HG03575 (cell line): ENCODE results near the gene C11orf42.

ENCODE experiments used
- ATAC-seq: cut with Tn5 transposase; IDR thresholded peaks from one replicate; pipeline ENCODE4 v1.9.1; 2021; ENCODE audit not compliant: unreplicated experiment, insufficient number of reproducible peaks, low FRiP score; ENCODE audit errors: extremely low read depth

The C11orf42 gene, protein sequence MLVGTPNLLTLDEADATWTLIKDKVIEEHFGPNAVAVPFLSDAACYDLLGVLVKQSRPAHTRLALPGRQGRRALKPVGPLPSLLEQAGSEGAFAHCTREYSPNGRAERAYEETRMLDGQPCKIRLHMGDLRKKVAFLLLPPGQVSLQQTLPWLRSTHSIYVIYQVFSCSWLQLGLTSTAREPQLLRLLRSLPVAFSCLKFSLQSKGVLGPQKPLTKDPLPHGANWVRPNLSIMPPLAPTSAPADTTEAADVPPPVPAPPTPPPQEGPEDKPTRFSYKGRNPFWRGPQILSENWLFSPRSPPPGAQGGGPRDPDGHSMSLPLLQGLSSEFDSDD

DNA sequence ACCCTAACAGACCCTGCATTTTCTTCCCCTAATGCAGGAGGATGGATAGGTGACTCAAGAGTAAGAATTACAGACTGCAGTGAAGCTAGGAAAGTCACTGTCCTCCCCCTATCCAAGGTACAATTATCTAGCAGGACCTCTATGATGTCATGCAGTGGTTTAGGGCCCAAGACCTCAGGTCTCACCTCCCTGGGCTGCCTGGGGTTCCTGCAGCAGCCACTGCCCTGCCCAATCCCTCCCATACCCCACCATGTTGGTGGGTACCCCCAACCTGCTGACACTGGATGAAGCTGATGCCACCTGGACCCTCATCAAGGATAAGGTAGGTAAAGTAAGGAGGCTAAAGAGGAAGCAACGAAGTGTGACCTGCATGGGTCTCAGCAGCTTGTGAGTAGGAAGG lies at the start of gene C11orf42:
C11orf42 (plus strand) TSS at position 192 of the 400 bp plus-strand sequence; CDS start at position 251, 59 bp downstream.
- no peak for ATAC-seq

DNA sequence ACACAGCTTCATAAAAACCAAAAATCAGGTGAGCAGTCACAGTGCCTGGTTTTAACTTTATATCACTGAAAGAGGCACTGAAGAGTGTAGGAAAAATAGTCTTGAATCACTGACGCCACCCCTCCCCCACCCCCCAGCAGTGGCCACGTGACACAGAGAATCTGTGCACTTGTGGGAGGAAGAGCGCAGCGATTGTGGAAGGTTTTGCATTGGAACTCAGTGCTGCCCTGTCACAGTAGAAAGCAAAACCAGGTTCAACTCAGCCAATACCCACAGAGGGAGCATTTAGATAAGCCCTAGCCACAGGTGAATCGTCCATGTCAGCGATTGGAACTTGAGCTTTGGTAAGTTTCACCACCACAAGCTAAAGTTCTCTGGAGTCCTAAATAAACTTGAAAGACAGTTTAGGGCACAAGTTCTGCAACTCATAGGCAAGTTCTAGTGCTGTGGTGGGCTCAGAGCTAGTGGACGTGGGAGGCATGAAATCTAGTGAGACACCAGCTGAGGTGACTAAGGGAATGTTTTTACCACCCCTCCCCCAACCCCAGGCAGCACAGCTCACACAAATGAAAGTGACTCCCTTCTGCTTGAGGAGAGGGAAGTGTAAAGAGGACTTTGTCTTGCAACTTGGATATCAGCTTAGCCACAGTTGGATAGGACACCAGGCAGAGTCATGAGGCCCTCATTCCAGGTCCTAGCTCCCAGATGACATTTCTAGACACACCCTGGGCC lies 48.6 kb upstream of the C11orf42 start:
- ATAC-seq, result no peak

DNA sequence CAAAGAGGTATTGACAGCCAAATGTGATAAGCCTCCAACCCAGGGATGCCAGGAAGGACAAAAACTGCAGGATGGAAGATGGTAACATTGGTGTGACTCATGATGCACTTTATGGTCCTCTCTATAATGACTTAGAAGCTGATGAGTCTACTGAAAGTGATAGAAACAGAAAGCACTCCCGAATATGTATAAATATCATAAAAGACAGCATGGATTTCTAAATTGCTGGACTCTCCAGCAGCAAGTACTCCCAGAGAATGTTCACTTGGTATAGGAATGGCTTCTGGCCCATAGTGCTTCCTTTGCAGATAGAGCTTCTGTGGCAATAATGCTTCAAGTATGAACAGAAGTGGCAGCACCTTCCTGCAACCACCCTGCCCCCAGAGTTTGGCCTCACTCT lies 35.1 kb upstream of the C11orf42 start, which contains the start of gene OR52B2:
OR52B2 (minus strand) TSS at position 101 of the 400 bp plus-strand sequence; CDS start at position 101, 0 bp downstream.
- no peak for ATAC-seq

DNA sequence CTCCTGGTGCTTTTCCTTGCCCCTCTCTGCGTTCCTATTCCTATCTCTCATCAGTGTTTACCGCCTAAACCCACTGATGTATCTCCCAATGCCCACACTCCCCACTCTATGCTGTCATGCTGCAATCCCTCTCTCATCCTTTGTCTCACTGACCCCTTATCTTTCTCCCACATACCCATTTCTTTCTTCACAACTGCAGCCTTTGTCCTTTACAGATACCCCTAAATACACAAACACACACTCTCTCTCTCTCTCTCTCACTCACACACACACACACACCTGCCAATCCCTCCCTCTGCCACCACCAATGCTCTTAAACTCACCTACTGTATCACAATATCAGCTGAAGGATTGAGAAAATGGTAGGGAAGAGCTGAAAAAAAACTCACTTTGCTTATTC lies 29.9 kb upstream of the C11orf42 start:
- ATAC-seq, result no peak

DNA sequence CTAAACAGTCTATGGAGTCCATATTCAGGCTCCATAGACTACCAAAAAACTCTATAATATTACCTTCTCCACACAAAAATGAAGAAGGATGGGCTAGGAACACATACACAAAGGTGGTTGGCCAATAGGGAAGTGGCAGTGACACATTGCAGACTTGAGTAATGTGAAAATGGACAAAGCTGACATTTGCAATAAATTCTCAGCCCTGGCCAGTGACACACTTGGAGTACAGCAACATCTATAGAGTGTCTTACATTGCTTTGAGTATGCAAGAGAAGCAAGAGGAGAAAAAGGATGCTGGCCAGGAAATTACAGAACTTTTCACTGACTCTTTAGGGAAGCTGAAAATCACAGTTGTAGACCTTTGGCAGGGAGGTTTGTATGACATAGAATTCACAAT lies 13.6 kb upstream of the C11orf42 start:
- no peak for ATAC-seq

DNA sequence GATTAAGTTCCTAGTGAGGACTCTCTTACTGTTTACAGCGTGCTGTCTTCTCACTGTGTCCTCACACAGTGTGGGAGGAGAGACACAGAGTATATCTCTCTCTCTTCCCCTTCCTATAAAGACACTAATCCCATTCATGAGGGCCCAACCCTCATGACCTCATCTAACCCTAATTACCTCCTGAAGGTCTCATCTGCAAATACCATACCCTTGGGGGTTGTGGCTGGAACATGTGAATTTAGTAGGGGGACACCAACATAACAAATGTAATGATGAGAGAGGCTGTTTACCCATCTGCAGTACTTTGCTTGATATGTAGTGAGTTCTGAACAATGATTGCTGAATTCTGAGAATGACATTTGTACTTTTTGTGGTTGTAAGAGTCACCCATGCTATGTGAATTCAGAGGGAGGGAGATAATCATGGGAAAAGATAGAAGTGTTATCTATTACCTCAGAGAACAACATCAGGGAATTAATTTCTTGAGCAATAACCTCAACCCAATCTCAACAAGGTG lies 11.2 kb upstream of the C11orf42 start:
- ATAC-seq, result no peak

DNA sequence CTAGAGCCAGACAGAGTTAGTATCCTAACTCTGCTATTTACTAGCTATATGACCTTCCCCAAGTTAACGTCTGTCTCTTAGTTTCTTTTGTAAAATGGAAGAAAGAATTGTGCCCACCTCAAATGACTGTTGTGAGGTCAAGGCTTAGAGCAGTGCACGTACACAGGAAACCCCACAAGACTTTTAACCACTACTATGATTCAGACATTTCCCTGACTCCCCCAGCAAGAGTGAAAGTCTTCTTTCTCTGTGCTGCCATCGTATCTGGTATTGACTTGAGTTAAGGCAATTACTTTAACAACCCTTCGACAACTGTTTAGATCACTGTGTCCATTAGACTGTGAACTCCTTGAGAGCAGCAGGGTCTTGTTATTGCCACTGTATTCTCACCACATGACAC lies 9.0 kb upstream of the C11orf42 start:
- ATAC-seq, result no peak

DNA sequence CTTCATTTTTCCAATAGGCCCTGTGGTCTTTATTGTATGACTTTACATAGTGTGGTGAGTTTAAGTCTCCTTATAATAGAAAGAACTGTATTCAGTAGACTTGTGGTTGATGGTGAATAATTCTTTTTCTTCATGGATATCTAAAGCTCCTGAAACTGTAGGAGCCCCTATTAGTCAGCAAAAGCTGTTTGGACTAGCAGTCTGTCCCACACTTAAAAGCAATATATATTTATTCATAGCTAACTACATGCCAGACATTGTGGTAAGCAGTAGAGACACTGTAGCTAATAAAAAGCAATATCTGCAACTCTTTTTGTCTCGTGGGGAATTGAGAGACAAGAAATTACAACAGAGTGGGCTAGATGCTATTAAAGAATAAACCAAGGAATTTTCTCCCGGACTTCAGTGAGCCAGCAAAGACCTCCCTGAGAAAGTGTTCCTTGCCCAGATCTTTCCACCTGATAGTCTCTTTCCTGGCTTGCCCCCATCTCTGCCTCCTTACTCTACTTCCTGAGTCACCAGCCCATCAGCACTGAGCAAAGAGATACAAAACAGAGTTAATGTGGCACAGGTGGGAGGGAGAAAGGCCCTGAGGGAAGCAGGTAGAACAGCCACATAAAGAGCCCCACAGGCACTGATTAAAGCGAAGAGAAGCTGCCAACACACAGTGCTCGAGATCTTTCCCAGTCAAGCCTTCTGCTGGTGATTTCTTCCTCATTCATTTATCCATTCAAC lies 7.7 kb upstream of the C11orf42 start:
- no peak for ATAC-seq

DNA sequence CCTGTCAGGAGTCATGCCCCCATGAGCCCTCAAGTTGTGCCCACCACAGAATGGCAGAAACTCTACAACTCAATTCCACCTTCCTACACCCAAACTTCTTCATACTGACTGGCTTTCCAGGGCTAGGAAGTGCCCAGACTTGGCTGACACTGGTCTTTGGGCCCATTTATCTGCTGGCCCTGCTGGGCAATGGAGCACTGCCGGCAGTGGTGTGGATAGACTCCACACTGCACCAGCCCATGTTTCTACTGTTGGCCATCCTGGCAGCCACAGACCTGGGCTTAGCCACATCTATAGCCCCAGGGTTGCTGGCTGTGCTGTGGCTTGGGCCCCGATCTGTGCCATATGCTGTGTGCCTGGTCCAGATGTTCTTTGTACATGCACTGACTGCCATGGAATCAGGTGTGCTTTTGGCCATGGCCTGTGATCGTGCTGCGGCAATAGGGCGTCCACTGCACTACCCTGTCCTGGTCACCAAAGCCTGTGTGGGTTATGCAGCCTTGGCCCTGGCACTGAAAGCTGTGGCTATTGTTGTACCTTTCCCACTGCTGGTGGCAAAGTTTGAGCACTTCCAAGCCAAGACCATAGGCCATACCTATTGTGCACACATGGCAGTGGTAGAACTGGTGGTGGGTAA lies 6.1 kb upstream of the C11orf42 start, which contains the start of gene OR52W1:
OR52W1 (plus strand) TSS at position 51 of the 637 bp plus-strand sequence; CDS start at position 51, 0 bp downstream.
- no peak for ATAC-seq

DNA sequence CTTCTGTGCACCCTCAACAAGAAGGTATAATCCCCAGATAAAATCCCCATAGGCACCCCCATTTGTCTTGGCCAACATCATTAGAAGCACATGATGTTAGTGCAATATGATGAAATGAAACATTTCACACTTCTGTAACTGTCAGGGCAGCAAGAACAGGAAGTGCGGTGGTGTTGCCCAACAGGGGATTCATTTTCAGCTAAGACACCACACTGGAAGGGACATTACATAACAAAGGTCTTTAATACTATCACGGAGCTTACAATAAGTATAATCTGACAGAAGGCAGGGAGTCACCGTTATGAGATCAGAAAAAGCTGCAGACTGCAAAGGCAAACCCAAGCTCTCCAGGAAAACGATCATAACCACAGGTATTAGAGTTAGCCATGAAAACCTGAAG lies 4.4 kb upstream of the C11orf42 start:
- ATAC-seq, result no peak

DNA sequence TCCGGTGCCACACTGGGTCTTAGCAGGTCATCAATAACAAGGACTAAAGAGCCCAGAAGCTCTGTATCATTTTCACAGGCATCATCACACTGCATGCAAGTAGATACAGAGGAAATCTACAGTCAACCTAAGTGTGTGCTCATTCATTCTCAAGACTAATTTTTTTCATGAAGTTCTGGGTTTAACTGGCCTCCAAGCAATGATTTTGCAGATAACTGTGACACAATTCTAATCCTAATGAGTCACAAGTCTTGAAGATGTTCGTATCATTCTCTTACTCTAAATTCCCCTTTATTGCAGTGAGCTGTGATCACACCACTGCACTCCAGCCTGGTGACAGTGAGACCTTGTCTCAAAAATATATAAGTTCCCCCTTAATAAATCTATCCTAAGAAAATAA lies 3.9 kb upstream of the C11orf42 start:
- ATAC-seq, result no peak

DNA sequence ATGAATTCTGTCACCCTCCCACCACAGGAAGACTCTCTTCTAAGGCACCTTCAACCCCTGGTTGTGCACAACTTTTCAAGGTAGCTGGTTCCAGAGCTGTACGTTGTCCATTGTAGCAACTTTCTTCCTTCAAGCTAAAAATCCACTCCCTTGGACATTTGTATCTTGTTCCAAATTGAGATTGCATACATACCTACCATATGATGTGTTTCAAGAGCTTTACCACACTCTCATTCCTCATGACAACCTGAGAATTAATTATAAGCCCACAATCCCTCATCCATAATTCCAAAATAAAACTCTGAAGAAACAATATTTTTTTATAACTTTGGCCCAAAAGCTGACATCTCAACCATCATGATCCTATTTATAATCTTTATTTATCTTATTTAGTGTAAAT lies 3.3 kb upstream of the C11orf42 start:
- ATAC-seq, result no peak

DNA sequence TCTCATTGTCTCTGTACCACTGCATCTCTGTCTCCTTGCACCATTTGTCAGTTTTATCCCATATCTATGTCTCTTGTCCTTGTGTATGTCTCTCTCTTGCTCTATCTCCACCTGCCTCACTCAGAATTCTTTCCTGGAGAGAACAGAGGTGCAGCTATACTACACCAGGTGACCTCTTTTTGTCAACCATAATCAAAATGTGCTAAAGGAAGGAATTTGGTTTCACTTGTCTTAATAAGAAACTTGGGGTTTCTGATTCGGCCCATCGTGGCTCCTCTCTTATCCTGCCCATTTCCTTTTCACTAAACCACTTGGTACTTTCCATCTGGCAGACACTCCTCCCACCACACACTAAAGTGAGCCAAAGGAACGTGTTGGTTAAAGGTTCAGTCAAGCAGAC lies 2.0 kb upstream of the C11orf42 start:
- ATAC-seq, result no peak

DNA sequence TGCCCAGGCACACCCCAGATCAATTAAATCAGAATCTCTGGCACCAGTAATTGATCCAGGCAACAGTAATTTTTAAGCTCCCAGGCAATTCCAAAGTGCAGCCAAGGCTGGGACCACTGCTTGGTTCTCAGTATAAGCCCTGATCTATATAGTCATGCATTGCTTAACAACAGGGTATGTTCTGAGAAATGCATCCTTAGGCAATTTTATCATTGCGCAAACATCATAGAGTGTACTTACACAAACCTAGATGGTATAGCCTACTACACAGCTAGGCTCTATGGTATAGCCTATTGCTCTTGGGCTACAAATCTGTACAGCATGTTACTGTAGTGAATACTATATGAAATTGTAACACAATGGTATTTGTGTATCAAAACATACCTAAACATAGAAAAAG lies 651 bp upstream of the C11orf42 start:
- no peak for ATAC-seq

DNA sequence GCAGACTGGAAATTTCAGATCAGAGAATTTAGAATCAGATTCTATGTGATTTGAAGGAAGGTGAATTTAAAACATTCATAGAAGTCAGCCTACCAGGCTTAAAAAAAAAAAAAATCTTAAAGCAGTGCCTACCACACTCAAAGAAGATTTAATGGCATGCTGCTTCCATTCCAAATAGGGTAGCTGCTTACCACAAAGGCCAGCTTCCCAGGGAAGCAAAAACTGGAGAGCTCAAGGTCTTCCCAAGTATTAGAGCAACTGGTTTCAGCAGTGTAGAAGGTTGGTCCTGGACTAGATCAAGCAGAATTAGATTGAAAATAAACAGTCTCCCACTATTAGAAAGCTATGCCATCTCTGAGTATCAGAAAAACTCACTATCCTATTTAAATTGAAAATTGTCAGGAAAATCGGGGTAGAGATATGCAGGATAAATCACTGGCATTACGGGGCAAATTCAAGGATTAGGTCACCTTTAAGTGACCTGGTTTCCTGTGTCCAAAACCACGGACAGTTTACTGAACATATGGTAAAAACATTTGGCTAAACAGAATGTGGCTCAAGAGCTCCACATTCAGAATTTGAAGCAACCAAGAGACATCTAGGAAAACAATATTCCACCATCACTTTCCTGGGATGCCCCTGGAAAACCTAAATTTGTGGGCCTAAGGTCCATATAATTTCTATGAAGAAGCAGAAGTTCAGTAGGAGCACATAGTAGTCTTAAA lies 1.3 kb downstream of the C11orf42 start:
- no peak for ATAC-seq

DNA sequence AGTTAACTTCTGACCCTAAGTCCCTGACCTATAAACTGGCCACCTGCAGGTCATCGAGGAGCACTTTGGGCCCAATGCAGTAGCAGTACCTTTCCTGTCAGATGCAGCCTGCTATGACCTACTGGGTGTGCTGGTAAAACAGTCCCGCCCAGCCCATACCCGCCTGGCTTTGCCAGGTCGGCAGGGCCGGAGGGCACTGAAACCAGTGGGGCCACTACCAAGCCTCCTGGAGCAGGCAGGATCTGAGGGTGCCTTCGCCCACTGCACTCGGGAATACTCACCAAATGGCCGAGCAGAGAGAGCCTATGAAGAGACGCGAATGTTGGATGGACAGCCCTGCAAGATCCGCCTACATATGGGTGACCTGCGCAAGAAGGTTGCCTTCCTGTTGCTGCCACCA lies 4.4 kb downstream of the C11orf42 start:
- no peak for ATAC-seq

DNA sequence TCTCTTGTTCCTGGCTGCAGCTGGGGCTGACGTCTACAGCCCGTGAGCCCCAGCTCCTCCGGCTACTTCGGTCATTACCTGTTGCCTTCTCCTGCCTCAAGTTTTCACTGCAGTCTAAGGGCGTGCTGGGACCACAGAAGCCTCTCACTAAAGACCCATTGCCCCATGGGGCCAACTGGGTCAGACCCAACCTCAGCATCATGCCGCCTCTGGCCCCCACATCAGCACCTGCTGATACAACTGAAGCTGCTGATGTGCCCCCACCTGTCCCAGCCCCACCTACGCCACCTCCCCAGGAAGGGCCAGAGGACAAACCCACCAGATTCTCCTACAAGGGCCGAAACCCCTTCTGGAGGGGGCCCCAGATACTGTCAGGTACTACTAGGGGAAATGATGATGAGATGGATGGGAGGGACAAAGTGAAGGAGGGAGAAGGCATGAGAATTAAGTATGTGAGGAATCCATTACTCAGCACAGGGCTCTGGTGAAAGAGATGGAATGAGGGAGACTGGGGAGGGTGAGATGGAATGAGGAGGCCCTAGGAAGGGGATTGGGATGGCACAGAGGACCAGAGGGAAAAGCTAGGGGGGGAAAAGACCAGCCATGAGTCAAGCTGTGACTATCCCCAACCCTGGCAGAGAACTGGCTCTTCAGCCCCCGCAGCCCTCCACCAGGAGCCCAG lies 5.1 kb downstream of the C11orf42 start:
- ATAC-seq, result no peak

DNA sequence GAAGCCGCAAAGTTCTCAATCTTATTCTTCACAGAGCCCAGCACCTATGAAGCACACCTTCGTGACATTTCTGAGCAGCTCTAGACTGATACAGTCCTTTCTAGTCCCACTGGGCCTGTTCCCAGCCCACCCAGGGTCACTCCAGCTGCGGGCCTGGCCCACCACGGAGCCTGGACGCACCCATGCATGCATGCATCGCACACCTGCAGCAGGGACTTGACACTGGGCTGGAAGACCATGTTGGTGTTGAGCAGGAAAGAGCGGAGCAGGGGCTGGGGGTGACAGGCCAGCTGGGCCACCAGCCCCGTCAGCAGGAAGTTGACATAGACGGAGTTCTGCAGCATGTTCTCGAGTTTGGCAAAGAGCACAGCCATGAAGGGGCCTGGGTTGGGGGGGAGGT lies 9.2 kb downstream of the C11orf42 start:
- ATAC-seq, result no peak
